Measurements from ENCODE around the gene CD93.

The CD93 gene

GRCh38 chr20:23083553-23084220 lies 2.4 kb downstream of the CD93 start:
- no peak for DNase-seq (ENCODE audit: low spot score)

DNA sequence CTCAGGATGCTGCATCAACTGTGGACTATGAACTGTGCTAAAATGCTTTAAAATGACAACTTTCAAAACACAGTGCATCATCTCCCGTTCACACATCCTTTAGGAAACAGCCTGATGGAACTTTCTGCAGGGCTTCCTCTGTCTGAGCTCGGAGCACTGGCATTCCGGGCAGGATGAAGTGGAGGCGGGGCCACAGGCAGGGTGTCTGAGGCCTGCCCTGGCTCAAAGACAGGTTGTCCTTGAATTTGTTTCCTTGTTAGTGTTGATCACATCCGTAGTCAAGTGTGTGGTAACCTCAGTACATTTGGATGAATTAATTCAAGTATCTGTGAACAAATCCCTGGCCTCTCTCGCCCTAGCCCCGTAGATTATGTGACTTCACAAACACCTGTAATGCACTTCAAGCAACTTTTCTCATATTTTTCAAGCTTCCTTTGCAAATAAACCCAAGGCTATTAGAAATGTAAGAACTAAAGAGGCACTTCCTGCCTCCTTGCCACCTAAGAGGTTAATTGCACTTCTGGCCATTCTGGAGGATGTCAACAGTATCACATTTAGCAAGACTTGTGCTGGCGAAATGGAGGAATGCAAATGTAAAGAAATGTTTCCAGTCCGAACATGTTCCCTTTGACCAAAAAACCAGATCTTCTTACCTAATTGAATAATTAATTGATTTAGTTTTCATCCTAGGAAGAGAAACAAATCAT lies 3.1 kb downstream of the CD93 start:
- DNase-seq (ENCODE audit: low spot score) = no peak

DNA sequence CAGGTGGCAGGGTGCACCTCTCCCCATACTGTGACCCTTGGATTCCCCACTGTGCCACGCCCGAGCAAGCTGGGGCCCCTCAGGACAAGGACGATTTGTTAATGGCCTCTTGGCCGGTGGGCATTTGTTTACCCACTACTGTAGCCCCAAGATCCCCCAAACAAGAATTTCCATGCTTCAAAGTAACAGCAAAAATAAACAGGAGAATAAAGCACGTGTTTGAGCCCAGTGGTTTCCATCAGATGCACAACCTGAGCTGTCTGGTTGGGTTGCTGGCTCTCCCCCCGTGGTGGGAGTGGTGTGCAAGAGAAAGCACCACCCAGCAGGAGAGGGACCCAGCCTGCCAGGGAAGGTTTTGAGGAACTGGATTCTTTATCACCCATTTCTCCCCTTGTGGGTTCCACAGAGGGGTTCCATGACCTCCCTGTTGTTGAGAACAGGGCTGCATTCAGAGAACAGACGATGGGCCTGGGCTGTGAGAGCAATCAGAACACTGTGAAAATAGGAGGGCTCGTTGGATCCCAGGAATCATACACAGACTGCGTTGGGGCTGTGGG lies 4.8 kb downstream of the CD93 start:
- DNase-seq (ENCODE audit: low spot score) = no peak

DNA sequence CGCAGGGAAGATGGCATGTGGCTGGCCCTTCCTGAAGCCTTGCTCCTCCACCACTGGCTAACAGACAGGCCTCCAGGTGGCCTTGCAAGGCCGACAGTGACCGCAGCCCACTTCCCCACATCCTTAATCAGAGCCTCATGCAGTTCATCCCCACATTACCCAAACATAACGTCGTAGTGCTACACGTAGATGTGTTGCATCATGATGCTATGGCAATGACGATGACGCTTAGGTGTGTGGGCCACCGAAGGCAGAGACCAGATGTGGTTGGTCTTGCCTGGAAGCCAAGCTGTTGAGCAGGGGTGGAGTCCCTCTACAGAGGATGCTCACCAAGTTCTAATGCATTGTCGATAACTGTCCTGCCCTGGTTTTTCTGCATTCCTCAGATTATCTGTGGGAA lies 5.6 kb downstream of the CD93 start:
- DNase-seq (ENCODE audit: low spot score) = no peak

GRCh38 chr20:23079926-23080325 lies 6.2 kb downstream of the CD93 start:
- no peak for DNase-seq (ENCODE audit: low spot score)

DNA sequence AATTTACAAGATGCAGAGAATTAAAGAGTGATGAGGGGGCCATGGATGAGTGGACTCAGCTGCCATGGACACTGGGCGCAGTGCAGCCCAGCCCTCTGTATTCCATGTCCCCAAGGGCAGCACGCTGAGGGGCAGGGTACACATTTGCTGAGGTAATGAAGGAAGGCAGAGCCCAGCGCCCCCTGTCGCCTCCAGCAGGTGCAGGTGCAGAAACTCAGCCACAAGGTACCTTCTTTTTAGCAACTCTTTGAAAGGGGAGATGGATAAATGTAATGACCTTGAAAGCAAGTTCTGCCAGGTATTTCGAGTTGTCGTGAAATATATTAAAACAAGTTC lies 7.1 kb downstream of the CD93 start:
- no peak for DNase-seq (ENCODE audit: low spot score)

DNA sequence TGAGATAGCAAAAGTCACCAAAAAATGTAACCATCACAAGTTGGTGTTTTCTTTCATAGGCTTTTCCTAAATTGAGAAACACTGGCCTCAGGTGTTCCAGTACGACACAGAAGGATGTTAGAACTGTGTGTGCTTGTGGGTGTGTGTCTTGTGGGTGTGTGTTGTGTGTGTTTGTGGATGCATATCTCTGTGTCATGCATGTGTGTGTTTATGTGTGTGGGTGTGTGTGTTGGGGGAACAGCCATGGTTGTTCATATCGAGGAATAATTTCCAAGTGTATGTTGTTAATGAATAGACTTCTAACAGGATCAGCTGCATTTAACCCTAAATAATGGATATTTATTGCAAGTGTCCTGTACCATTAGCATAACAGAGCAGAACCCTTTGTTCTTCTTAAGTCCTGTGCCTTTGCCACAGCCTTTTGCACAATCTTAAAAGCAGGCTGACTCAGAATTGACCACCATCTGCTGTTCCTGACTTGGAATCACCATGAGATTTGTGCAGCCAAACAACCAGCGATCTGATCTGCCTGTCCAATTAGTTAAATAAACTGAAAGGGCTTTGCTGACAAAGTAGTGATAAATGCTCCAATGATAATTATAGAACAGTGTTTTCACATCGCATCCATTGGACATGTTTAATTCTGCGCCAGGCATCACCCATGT lies 7.6 kb downstream of the CD93 start:
- DNase-seq (ENCODE audit: low spot score) = no peak

DNA sequence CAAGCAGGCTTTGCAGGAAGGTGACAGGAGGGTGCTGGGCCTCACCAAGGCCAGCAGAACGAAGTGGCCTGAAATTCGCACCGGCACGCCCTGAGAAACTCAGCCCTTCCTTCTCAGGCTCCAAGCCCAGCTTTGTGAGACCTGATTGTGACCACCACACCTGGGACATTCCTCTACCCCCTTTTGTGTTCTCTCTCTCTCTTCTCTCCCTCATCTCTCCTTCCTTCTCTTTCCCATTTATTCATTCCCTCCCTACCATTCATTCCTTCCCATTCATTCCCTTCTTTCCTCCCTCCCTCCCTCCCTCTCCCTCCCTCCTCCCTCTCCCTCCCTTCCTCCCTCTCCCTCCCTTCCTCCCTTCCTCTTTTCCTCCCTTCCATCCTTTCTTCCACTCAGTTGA lies 8.8 kb downstream of the CD93 start:
- no peak for DNase-seq (ENCODE audit: low spot score)

DNA sequence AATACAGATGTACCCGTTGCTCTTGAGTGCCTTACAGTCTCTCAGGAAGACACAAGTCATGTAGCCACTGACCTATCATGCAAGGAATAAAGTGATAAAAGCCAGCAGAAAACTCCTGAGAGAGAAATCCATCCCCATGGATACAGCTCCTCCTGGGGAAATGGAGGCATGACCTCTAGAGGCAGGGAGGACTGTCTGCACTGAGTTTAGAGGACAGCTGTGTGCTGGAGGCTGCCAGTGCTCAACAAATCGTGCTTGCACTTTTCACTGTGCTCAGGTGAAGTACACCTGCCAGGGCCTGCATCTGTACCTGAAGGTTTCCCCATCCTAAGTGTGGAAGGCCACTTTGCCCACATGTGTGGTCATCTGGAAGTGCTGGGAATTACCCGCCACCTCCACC lies 12.1 kb downstream of the CD93 start:
- no peak for DNase-seq (ENCODE audit: low spot score)

DNA sequence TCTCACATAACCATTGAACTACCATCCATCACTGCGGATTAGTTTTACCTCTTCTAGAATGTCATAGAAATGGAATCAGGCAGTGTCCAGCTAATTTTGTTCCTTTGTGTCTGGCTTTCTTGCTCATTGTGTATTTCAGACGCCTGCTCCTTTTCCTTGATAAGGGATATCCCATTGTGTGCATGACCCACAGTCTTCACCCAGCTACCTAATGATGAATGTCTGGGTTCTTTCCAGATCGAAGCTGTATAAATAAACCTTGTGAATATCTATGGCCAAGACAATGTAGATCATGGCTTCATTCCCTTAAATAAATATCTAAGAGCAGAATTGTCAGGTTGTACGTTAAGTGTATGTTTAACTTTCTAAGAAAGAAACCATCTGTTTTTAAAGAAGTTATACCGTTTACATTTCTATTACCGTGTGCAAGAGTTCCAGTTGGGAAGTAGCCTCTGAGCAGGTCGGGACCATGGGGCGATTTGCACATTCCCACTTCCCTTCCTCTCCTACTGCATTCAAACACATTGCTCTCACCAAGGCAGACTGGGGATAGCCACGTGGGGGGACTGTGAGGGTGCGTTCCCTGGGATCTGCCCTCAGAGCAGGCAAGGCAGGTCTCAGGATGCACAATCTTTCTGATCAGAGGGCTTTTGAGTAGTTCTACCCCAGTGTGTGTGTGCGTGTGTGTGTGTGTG lies 13.1 kb downstream of the CD93 start:
- DNase-seq (ENCODE audit: low spot score) = no peak

DNA sequence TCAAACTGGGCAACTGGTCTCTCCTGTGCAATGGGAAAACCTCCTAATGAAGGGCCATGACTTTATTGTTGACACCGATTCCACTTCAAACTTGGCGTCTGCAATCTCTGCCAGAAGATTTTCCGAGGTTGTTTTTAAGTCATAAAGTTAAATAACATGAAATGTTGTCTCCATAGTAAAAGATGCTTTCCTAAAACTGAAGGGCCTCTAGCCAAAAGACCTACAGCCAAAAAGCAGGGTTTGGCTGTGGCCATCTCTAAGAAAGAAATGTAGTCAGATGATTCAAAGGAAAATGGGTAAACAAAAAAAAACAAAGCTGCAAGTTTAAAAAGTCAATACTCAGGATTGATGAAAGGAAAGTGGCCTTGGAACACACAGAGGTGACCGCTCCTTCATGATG lies 14.1 kb downstream of the CD93 start:
- no peak for DNase-seq (ENCODE audit: low spot score)

DNA sequence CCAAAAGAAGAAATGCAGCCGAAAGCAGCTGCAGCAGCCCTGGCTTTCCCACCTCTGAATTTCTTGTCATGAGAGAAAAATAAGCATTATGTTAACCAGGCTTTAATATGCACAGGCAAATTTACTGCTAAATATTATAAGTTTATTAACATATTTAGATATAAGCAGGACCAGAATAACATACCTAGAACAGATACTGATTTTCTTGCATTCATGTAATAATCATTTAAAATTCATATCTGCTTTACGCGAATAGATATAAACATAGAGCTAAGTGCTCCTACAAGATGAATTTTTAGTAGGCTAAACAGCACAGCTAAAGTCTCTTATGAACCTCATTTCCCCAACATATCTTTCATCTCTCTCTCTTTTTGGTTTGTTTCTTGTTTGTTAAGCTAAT lies 14.7 kb downstream of the CD93 start:
- no peak for DNase-seq (ENCODE audit: low spot score)

DNA sequence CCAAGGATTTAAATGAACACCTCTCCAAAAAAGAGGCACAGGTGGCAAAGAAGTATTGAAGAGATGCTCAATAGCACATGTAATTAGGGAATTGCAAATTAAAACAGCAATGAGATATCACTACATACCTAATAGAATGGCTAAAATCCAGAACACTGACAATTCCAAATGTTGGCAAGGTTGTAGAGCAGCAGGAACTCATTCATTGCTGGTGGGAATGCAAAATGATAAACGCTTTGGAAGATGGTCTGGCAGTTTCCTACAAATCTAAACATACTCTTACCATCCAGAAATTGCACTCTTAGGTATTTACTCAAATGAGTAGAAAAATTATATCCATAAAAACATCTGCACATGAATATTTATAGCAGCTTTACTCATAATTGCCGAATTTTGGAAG lies 17.0 kb downstream of the CD93 start:
- no peak for DNase-seq (ENCODE audit: low spot score)

- DNase-seq (ENCODE audit: low spot score) = no peak
Measured at GRCh38 chr20:23068283-23068682, 17.8 kb downstream of the CD93 start.

- DNase-seq (ENCODE audit: low spot score) = no peak
Measured at GRCh38 chr20:23066772-23067171, 19.4 kb downstream of the CD93 start.

DNA sequence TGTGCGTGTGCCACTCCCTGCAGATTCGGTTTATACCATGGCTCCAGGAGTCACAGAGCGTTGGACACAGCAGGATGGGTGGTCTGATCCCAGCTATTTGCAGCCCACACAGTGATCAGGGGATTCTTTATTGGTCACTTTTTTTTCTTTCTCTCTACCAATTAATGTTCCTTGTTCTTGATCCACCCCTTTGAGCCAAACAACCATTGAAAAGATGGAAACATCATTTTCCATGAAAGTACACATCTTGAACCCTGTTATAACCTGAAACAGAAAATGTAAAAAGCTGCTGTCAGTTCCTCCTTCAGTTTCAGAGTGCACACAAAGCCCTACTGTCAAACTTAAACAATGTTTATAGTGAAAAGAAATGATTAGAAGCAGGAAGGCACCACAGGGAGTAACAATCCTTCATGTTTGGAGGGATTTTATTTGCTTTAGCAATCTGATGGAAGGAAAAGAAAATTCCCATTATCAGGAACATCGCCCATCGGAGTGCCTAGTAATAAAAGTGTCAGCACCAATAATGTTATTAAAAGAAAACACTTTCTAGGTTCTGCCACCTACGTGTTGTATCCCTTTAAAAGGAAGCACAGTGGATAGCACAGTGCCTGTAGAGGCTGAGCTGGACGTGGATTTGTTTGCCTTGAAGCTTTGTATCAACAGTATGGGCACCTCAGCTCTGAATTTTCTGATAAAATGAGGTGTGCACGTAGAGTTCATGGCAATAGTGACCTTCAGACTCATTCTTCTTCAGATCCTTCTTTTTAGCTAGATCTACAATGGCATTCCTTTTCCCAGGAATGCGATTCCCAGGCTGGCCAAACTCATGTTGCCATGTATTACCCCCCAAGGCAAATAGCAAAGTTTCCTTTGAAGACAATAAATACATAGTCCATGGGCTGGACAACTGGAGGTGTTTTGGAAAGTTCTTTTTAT lies 20.6 kb downstream of the CD93 start:
- no peak for DNase-seq (ENCODE audit: low spot score)

DNA sequence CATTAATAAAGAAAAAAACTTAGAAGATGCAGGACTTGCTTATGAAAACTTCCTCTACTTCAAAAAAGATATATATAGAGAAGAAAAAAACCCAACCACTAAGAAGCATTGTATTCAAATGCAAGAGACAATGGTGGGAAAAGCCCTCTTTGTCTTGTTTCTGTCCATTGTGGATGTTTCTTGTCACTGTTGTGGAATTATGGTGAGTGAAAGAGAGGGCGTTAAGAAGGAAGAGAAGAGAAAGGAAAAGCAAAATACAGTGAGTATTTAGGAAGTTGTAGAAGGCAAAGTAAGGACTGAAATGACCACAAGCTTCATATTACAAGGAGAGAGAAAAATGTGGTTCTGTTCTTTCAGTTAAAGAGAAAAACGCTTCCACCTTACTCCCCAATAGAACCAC lies 22.5 kb downstream of the CD93 start:
- no peak for DNase-seq (ENCODE audit: low spot score)

DNA sequence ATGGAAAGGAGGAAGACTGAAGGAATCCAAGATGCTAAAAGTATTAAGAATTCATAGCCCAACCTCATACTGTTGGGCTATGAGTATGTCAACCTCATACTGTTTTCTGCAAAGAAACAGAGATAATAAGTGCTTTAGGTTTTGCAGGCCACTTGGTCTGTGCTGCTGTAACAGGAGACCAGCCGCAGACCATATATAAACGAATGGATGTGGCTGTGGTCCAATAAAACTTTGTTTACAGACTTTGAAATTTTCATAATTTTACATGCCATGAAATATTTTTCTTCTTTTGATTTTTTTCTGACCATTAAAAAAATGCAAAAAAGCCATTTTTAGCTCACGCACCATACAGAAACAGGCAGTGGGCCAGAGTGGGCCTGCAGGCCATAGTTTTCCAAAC lies 23.0 kb downstream of the CD93 start:
- no peak for DNase-seq (ENCODE audit: low spot score)

GRCh38 chr20:23062632-23063031 lies 23.5 kb downstream of the CD93 start:
- no peak for DNase-seq (ENCODE audit: low spot score)

GRCh38 chr20:23061734-23062561 lies 24.2 kb downstream of the CD93 start:
- DNase-seq (ENCODE audit: low spot score) = no peak

DNA sequence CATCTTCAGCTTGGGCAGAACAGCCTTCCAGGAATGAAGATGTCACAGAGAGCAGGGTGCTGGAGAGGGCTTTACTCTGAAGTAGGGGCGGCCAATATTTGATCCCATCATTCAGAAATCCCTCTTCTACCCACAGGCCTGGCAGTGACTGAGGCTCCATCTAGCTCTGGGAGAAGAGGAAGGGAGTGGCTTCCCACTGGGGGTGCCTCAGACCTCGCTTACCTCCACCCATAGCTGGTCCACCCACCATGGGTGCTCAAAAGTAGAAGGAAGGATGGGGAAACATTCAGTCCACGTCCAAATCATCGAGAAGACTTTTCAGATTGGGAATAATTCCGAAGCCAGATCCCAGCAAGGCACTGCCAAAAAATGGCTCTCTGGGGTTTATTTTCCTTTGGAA lies 24.9 kb downstream of the CD93 start:
- DNase-seq (ENCODE audit: low spot score) = no peak
